GM19328 (cell line): ENCODE data around the gene CAPZB.
"Not testable (repeated sequence)": the region's sequence is repeated elsewhere in the genome, so short reads cannot be mapped to it uniquely, and the experiment has no call there.

ENCODE experiments used
- ATAC-seq: cut with Tn5 transposase; IDR thresholded peaks from one replicate; pipeline ENCODE4 v1.9.1; 2021; ENCODE audit warnings: mild to moderate bottlenecking, moderate library complexity; ENCODE audit not compliant: unreplicated experiment

The CAPZB gene

DNA sequence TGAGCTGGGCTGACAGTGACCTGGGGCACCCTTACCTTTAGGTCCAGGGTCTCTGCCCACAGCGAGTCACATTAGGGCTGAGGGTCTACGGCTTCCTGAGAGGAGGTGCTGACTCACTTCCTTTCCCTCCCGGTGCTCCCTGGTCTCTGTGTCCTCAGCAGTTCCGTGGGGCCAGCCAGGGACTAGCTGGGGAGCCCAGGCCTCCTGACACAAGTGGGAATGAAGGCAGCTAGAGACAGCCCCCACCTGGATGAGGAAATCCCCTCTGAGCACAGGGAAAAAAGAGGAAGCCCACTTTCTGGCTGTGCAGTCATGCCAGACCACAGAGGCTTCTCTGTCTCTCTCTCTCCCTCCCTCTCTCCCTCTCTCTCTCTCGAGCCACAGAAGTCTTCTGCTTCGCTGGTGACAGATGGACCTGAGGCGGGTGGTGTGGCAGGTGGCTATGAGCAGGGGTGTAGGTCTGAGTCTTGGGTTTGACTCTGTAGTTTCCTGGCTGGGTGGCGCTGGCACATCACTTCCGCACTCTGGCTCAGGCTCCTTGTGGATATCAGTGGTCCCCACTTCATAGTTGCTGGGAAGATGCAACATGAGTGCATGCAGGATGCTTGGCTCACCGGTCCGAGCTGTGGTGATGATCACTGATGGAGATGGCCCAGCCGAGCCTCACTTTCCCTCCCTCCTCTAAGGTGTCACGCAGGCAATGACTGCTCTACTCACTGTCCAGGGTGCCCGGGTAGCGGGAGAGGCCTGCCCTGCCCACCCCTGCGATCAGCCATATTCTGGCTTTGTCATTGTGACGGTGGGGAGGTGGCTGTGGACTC, 169.8 kb downstream of the CAPZB start:
- no peak for ATAC-seq

DNA sequence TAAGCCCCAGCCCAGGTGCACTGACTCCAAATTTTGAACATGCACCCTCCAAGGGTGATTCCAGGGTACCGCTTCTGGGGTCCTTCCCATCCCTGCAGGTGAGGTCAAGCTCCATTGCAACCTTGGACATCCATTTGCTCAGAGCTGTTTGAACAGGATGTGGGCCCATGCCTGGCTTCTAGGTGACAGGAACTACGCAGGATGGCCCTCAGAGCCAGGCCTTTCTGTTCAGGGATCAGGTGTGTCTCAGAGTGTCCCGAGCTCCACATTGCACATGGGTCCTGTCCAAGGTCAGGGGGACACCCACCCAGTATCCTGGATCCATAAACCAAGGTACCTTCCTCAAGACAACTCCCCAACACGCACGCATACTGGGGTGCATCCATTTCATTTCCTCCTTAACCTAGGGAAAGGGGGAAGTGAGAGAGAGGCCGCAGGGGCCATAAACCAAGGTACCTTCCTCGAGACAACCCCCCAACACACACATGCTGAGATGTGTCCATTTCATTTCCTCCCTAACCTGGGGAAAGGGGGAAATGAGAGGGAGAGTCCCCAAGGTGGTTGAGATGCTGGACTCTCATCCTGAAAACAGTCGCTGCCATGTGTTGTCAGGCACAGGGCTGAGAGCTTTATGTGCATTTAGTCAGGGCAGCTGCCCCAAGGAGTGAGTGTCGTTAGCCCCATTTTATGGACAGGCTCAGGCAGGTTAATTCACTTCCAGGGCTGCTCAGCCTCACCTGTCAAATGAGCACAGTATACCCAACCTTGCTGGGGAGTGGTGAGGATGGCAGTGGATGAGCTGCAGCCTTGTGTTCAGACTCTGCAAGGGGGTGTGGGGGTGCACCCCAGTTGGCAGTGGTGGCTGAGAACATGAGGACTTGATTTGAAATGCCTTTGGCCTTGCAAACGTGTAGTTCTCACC, 171.1 kb downstream of the CAPZB start:
- no peak for ATAC-seq

DNA sequence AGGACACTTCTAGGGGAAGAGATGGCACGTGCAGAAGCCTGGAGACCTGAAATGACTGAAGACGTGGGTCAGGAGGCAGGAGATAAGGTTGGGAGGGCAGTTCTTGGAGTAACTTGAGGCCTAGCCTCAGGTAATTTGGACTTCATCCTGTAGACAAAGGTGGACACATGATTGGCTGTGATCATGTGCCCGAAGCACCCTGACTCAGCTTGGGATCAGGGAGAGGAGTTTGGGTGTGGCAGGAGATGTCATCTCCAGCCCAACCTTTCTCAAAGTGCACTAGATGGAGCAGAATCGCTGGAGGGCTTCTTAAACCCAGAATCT, 171.7 kb downstream of the CAPZB start:
- ATAC-seq = no peak

DNA sequence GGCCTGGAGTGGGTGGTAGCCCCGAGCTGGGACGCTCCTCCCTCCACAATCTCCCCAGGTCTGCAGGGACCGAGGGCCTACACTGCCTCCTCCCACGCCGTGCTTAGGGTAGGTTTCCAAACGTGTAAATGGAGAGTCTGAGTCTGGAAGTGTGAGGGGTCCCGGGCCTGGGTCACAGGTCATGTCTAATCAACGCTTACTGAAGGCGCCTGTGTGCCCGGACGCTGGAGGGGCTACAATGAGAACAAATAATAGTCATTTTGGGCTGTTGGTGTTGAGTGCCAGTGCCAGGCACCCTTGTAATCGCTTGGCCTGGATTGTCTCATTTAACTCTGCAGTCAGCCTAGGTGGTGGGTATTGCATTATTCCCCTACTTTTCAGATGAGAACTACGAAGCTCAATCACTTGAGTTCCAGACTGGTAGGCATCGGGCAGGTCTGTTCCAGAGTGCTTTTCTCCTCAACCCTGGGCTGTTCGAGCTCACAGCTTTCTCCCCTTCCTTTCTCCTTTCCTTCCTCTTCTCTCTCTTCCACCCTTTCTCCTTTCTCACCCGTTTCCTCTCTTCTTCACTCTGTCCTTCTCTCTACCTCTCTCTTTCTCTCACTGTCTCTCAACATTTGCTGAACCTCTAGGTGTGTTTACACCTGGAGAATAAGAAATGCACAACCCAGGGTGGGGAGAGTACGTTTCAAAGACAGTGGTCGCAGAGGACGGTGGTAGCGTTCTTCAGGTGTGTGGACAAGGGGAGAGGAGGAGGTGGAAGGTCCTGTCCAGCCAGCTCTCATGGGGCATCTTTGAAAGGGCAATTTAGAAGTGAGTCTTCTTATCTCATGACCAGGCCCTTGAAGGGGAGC, 172.3 kb downstream of the CAPZB start:
- ATAC-seq = no peak

DNA sequence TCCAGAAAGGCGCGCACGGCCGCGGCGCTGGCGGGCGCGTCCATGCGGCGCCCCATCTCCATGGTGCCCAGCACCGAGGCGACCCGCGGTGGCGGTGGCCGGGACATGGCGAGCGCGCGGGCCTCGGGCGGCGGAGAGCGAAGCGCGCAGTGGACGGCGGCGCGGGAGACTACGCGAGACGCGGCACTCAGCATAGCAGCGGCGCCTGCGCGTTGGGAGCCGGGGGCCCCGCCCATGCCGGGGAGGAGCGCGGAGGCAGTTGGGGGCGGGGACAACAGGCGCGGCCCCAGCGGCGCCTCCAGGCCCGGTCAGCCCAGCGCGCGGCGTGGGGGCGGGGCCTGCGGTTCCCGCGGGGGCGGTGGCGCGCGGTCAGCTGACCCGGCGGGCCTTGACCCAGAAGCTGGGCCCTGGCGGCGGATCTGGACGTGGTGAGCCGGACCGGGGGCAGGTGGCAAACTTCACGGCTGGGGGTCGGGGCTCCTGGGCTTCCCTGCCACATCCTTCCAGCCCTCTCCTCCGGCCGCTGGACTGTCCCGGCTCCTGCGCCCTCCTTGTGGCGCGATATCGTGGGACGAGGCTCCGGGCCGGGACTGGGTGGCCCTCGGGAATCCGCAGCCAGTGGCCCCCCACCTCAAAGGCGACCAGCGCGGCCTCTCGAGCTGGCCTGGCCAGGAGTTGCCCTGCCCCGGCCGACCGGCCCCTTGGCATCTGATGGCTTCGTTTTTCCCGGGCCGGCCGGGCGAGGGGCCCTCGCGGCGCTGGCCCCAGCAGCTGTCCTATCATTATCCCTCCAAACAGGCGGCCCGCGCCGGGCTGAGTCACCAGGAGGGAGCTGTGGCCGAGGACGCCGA, 173.2 kb downstream of the CAPZB start, which contains the start of the genes AKR7A2 and SLC66A1:
TSS of gene AKR7A2 (minus strand) at position 214 of the 851 bp plus-strand sequence. CDS start at position 194, 20 bp downstream.
TSS of gene SLC66A1 (plus strand) at position 396 of the 851 bp plus-strand sequence. CDS start 5,352 bp downstream, outside the sequence.
- peak; percentile 69 for ATAC-seq

DNA sequence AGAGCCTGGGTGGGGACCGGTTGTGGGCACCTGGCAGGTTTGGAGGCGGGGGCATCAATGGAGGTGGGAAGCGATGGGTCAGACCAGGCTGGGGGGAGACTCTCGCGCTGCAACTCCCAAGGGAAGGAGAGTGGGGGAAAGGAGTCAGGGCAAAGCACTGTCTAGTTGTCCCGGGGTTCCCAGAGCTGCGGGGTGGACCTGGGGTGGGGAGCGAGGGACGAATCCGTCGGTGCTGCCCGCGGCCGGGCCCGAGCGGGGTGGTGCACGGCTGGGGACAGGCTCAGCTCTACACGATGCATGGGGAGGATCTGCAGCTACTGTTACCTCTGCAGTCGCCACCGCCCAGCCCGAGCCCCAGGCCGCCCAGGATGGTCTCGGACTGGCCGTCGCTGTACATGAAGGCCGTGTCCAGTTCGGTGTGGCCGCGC, 173.8 kb downstream of the CAPZB start:
- ATAC-seq = no peak

- ATAC-seq = no peak
These were observed 174.4 kb downstream of the CAPZB start for GRCh38 chr1:19310720-19311502.

DNA sequence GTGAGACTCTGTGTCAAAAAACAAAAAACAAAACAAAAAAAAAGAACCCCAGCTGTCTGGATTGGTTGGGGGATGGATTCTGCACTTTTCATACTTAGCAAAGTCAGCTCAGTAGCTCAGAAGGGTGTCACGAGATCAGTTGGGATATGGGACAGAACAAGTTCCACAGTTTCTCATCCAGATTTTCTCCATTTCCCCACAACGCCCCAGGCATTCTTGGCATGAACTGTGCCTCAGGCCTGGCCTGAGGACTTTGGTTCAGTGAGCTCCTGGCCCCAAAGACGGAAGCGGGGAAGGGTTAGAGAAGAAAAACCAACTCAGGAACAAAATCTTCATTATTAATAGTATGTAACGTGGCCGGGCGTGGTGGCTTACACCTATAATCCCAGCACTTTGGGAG, 175.3 kb downstream of the CAPZB start:
- no peak for ATAC-seq

- ATAC-seq = no peak
These were observed 176.1 kb downstream of the CAPZB start for GRCh38 chr1:19309123-19309813.

DNA sequence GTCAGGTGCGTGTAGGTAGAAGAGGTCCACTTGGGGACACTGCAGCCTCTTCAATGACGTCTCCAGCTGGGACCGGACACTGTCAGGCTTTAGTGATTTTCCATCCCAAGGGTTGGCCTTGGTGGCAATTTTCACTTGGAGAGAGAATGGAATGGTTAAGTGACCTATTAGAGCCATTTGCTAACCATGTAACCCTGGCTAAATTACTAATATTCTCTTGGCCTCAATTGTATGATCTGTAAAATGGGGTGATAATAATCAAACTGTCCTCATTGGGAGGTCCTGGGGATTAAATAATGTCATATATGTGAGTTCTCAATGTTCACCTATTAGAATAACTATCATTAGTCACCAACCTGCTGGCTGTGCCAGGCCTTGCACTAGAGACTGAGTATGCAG, 176.8 kb downstream of the CAPZB start:
- ATAC-seq = no peak

DNA sequence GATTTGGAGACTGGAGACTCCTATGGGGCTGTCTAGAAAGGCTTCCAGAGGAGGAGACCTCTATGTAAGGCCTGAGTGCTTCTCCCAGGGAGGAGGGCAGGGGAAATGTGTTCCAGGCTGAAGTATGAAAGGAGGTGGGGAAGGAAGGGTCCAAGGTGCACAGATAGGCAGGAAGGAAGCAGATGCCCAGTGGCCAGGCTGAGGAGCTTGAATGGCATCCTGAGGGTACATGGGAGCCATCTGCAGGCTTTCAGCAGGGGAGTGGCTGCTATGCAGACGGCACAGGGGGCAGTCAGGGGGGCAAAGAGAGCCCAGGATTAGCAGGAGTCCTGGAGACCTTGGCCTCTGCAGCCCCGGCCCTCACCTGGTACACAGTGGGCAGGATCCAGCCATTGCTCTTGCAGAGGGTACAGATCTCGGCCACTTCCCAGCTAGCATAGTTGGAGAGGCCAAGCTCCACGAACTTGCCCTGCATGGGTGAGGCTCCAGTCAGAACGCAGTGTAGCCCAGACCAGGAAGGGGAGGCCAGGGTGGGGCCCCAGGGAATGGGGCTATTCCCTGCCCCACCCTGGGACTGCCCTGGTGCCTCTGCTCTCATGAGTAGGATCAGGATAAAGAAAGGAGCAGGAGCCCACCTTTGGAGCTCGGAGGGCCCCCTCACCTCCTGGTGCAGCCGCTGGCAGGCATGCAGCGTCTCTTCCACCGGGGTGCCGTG, 177.4 kb downstream of the CAPZB start:
- ATAC-seq = no peak

- ATAC-seq = no peak
These were observed 178.4 kb downstream of the CAPZB start for GRCh38 chr1:19306941-19307340.

DNA sequence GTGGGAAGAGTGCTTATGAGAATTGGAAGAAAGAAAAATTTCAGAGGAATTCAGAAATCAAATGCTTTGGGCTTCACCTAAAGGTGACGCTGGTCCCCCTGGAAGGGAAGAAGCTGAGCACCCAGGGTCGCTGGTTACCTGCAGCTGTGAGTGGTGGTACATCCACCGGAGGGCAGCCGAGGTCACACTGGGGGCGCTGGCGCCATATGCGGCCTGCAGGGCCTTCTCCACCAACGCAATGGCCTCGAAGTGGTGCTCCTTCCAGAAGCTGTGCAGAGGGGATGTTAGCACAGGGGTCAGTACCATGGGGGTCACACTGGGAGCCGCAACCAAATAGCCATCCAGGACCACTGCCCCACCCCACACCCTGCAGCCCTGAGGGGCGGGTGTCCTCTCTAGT, 179.5 kb downstream of the CAPZB start:
- no peak for ATAC-seq

GRCh38 chr1:19304081-19304480, 181.3 kb downstream of the CAPZB start:
- not testable (repeated sequence) for ATAC-seq

DNA sequence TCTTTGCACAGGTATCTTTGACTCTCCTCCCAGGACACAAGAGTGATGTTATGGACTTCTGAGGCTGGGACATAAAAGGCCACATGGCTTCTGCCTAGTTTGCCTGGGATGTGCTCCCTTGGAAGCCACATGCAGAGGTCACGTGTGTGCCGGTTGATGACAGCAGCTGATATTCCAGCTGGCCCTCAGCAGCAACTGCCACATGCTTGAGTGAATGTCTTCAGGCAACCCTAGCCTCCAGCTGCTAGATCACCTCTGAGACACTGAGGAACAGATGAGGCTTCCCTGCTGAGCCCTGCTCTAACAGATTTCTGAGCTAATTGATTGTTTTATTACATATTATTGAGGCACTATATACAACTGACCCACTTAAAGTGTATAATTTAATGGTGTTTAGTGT, 185.1 kb downstream of the CAPZB start:
- no peak for ATAC-seq

DNA sequence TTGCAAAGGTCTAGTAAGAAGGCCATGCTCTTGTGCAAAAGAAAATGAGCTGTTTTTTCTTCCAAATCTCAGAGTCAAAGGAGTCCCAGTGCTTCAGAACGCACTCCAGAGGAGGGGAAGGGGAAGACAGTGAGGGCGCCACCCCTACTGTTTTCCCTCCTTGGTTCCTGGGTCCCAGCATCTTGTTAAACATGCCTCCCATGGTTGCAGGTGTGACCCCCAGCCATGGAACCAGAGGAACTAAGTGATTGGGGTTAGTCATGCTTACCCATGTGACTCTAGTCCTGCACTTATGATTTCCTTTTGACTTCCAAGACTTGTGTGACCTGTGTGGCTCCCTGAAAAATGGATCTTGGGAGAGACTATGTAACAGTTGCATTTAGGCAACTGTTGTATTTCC, 190.7 kb downstream of the CAPZB start:
- ATAC-seq = no peak

GRCh38 chr1:19289244-19289643, 196.1 kb downstream of the CAPZB start:
- ATAC-seq = no peak
